GM12873 (cell line): ENCODE data around the gene SLC17A5.

Source experiments
- CTCF ChIP-seq: IDR thresholded peaks from 2 replicates; pipeline ENCODE4 v1.5.1; 2012; ENCODE audit warnings: low read depth, mild to moderate bottlenecking, moderate library complexity, low read length, control low read depth; ENCODE audit not compliant: insufficient read depth; ENCODE audit errors: missing control alignments

The SLC17A5 gene

GRCh38 chr6:73562558-73562957 lies 91.2 kb downstream of the SLC17A5 start:
- no peak for TF ChIP-seq CTCF

- no peak for TF ChIP-seq CTCF
Measured at GRCh38 chr6:73560853-73561407, 92.9 kb downstream of the SLC17A5 start.

- TF ChIP-seq CTCF = no peak
Measured at GRCh38 chr6:73560182-73560732, 93.5 kb downstream of the SLC17A5 start.

GRCh38 chr6:73558624-73559398 lies 95.0 kb downstream of the SLC17A5 start:
- no peak for TF ChIP-seq CTCF

- no peak for TF ChIP-seq CTCF
Measured at GRCh38 chr6:73556836-73557235, 97.0 kb downstream of the SLC17A5 start.

- TF ChIP-seq CTCF = no peak
Measured at GRCh38 chr6:73548458-73549446, 105.0 kb downstream of the SLC17A5 start.
